ENCODE results near the gene FLNB. TPM values are rescaled to one million over a fixed set of nuclear protein-coding genes. Genes with fewer than 3 reads are reported as not detected.

The FLNB gene
- total and polyA plus RNA-seq, 2 of the 13 experiments (the other 11 are each of a cell fraction or from before 2014, with no cell fraction given): 106 to 130 TPM

GRCh38 chr3:57992452-57993213 lies 15.6 kb upstream of the FLNB start (continued):
- TF ChIP-seq HMGXB3 (CRISPR knock-in tag; IDR thresholded peaks at IDR 0.05; ENCODE audit: borderline replicate concordance) (no peak), ZNF589 (CRISPR knock-in tag; conservative IDR thresholded peaks at IDR 0.05) (no peak), NFIB (CRISPR knock-in tag; IDR thresholded peaks at IDR 0.05; ENCODE audit: borderline replicate concordance) (no peak), MBD4 (IDR thresholded peaks at IDR 0.05; ENCODE audit: borderline replicate concordance, low read length) (no peak), SPEN (CRISPR knock-in tag; IDR thresholded peaks at IDR 0.05; ENCODE audit: low read depth) (no peak), ZNF274 (CRISPR knock-in tag; IDR thresholded peaks at IDR 0.05) (no peak), ZNF282 (IDR thresholded peaks at IDR 0.05; ENCODE audit: partially characterized antibody) (no peak), ZNF547 (CRISPR knock-in tag; IDR thresholded peaks at IDR 0.05) (no peak), ZNF672 (CRISPR knock-in tag; IDR thresholded peaks at IDR 0.05) (no peak), ZNF841 (CRISPR knock-in tag; IDR thresholded peaks at IDR 0.05; ENCODE audit: borderline replicate concordance) (no peak), ZNF33A (CRISPR knock-in tag; IDR thresholded peaks at IDR 0.05; ENCODE audit: borderline replicate concordance) (no peak), ZNF251 (CRISPR knock-in tag; IDR thresholded peaks at IDR 0.05) (no peak), CENPBD1 (CRISPR knock-in tag; IDR thresholded peaks at IDR 0.05; ENCODE audit: borderline replicate concordance, low read depth) (no peak)
- TF ChIP-seq, protein P1, sequence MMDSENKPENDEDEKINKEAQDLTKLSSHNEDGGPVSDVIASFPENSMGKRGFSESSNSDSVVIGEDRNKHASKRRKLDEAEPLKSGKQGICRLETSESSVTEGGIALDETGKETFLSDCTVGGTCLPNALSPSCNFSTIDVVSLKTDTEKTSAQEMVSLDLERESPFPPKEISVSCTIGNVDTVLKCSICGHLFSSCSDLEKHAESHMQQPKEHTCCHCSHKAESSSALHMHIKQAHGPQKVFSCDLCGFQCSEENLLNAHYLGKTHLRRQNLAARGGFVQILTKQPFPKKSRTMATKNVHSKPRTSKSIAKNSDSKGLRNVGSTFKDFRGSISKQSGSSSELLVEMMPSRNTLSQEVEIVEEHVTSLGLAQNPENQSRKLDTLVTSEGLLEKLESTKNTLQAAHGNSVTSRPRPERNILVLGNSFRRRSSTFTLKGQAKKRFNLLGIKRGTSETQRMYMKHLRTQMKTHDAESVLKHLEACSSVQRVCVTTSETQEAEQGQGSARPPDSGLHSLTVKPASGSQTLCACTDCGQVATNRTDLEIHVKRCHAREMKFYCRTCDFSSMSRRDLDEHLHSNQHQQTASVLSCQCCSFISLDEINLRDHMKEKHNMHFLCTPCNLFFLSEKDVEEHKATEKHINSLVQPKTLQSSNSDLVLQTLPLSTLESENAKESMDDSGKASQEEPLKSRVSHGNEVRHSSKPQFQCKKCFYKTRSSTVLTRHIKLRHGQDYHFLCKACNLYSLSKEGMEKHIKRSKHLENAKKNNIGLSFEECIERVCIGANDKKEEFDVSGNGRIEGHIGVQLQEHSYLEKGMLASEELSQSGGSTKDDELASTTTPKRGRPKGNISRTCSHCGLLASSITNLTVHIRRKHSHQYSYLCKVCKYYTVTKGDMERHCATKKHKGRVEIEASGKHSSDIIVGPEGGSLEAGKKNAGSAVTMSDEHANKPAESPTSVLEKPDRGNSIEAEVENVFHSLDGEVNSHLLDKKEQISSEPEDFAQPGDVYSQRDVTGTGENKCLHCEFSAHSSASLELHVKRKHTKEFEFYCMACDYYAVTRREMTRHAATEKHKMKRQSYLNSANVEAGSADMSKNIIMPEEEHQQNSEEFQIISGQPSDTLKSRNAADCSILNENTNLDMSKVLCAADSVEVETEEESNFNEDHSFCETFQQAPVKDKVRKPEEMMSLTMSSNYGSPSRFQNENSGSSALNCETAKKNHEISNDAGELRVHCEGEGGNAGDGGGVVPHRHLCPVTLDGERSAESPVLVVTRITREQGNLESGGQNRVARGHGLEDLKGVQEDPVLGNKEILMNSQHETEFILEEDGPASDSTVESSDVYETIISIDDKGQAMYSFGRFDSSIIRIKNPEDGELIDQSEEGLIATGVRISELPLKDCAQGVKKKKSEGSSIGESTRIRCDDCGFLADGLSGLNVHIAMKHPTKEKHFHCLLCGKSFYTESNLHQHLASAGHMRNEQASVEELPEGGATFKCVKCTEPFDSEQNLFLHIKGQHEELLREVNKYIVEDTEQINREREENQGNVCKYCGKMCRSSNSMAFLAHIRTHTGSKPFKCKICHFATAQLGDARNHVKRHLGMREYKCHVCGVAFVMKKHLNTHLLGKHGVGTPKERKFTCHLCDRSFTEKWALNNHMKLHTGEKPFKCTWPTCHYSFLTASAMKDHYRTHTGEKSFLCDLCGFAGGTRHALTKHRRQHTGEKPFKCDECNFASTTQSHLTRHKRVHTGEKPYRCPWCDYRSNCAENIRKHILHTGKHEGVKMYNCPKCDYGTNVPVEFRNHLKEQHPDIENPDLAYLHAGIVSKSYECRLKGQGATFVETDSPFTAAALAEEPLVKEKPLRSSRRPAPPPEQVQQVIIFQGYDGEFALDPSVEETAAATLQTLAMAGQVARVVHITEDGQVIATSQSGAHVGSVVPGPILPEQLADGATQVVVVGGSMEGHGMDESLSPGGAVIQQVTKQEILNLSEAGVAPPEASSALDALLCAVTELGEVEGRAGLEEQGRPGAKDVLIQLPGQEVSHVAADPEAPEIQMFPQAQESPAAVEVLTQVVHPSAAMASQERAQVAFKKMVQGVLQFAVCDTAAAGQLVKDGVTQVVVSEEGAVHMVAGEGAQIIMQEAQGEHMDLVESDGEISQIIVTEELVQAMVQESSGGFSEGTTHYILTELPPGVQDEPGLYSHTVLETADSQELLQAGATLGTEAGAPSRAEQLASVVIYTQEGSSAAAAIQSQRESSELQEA (CRISPR knock-in tag; IDR thresholded peaks at IDR 0.05; ENCODE audit: not compliant biosample characterization): no peak
- TF ChIP-seq, protein P2, sequence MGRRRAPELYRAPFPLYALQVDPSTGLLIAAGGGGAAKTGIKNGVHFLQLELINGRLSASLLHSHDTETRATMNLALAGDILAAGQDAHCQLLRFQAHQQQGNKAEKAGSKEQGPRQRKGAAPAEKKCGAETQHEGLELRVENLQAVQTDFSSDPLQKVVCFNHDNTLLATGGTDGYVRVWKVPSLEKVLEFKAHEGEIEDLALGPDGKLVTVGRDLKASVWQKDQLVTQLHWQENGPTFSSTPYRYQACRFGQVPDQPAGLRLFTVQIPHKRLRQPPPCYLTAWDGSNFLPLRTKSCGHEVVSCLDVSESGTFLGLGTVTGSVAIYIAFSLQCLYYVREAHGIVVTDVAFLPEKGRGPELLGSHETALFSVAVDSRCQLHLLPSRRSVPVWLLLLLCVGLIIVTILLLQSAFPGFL (CRISPR knock-in tag; IDR thresholded peaks at IDR 0.05): no peak
